Left lung (tissue), 10 donors: ENCODE measurements around the gene SAMD10. TPM values are rescaled to one million over a fixed set of nuclear protein-coding genes. Genes with fewer than 3 reads are reported as not detected.

ENCODE experiments used
- ATAC-seq: fragments of 200-7000 bp; cut with Tn5 transposase; one replicate; pipeline ENCODE4 v1.9.1; 2020; ENCODE audit warnings: moderate library complexity
- DNase-seq, 4 donors: peaks; one replicate each; pipeline ENCODE4 v3.0.0-alpha.2; 2013 to 2020
- H3K27ac ChIP-seq, 2 donors: fragments of 200-600 bp; sonication (generic) in 1 of 2; one replicate each; pipeline versions ENCODE4 v1.5.0 to v1.8.0; 2020 to 2021
- H3K27me3 ChIP-seq, 2 donors: fragments of 200-600 bp; sonication (generic) in 1 of 2; one replicate each; pipeline versions ENCODE4 v1.5.0 to v1.8.0; 2020 to 2021
- H3K36me3 ChIP-seq, 2 donors: fragments of 200-600 bp; sonication (generic) in 1 of 2; one replicate each; pipeline versions ENCODE4 v1.5.0 to v1.8.0; 2020 to 2021
- H3K4me1 ChIP-seq, 2 donors: fragments of 200-600 bp; one replicate each; pipeline ENCODE4 v1.8.0; 2021
- H3K4me3 ChIP-seq, 2 donors: fragments of 200-600 bp; sonication (generic) in 1 of 2; one replicate each; pipeline versions ENCODE4 v1.5.0 to v1.8.0; 2020 to 2021; ENCODE audit warnings: mild to moderate bottlenecking in 1 of 2
- H3K9me3 ChIP-seq, 2 donors: fragments of 200-600 bp; sonication (generic) in 1 of 2; one replicate each; pipeline versions ENCODE4 v1.5.0 to v1.8.0; 2020 to 2021
- intact Hi-C, 2 donors: fragments of 100-400 bp; cut with DNase I; formaldehyde crosslinking; loops; one replicate each; pipeline versions ENCODE4 v1.11.2 to v1.14.2; 2022
- polyA plus RNA-seq, 6 donors: library from polyadenylated mRNA; unstranded; fragments of 120-200 nt; gene quantifications; one replicate each; pipeline ENCODE4 v1.2.1, GENCODE V29; 2013; ENCODE audit not compliant: insufficient read length in 6 of 6
- total RNA-seq, 2 donors: library from RNA; stranded (reverse); fragmentation: NEBNext Ultra II Directional; extraction: Animal tissue kit (Norgen Biotek cat#: 25700); gene quantifications; one replicate each; pipeline ENCODE4 v1.2.1, GENCODE V29; 2021
- TF ChIP-seq, protein P1 (sequence below), 2 donors: fragments of 200-600 bp; sonication (generic) in 1 of 2; IDR thresholded peaks; one replicate each; pipeline versions ENCODE4 v1.5.0 to v1.8.0; 2021; ENCODE audit warnings: antibody characterized with exemption in 2 of 2
- donor health status: DM: no; HTN: yes; CAD: no.
- donor health status: DM: no; HTN: no; CAD: no.

The SAMD10 gene
- total and polyA plus RNA-seq, 8 donors, result 4.6 to 10.5 (median 7.1) TPM

DNA sequence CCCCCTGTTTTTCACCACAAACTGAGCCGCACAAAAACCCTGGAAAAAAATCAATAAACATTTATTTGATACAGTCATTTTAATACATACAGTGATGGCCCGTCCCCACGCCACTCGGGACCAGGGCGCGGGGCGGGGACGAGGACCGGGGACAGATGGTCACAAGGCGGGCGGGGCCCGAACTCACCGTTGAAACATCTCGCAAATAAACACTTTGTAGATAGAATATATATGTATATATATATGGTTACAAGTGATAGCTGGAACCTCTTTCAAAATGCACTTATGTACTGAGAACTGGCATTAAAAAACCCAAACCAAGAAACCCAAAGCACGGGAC is 22.8 kb downstream of the SAMD10 start:
- no peaks in the 10 kb centered on the region for H3K9me3 ChIP-seq
- H3K4me1 ChIP-seq, result peaks cover 20 to 50% of the 10 kb centered on the region in 2 donors
- intact Hi-C loops, result no loop called here
- DNase-seq (no peak), ATAC-seq (peak; percentile 1)
- H3K27ac ChIP-seq, result peak overlapping the region; percentile 42 to 45
- H3K36me3 ChIP-seq, result peaks cover 0 to 33% of the 10 kb centered on the region in 2 donors
- H3K4me3 ChIP-seq, result peak overlapping the region; percentile 36 to 100
- TF ChIP-seq, protein P1, sequence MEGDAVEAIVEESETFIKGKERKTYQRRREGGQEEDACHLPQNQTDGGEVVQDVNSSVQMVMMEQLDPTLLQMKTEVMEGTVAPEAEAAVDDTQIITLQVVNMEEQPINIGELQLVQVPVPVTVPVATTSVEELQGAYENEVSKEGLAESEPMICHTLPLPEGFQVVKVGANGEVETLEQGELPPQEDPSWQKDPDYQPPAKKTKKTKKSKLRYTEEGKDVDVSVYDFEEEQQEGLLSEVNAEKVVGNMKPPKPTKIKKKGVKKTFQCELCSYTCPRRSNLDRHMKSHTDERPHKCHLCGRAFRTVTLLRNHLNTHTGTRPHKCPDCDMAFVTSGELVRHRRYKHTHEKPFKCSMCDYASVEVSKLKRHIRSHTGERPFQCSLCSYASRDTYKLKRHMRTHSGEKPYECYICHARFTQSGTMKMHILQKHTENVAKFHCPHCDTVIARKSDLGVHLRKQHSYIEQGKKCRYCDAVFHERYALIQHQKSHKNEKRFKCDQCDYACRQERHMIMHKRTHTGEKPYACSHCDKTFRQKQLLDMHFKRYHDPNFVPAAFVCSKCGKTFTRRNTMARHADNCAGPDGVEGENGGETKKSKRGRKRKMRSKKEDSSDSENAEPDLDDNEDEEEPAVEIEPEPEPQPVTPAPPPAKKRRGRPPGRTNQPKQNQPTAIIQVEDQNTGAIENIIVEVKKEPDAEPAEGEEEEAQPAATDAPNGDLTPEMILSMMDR (IDR thresholded peaks at IDR 0.05), result no peak
- no peaks in the 10 kb centered on the region for H3K27me3 ChIP-seq

DNA sequence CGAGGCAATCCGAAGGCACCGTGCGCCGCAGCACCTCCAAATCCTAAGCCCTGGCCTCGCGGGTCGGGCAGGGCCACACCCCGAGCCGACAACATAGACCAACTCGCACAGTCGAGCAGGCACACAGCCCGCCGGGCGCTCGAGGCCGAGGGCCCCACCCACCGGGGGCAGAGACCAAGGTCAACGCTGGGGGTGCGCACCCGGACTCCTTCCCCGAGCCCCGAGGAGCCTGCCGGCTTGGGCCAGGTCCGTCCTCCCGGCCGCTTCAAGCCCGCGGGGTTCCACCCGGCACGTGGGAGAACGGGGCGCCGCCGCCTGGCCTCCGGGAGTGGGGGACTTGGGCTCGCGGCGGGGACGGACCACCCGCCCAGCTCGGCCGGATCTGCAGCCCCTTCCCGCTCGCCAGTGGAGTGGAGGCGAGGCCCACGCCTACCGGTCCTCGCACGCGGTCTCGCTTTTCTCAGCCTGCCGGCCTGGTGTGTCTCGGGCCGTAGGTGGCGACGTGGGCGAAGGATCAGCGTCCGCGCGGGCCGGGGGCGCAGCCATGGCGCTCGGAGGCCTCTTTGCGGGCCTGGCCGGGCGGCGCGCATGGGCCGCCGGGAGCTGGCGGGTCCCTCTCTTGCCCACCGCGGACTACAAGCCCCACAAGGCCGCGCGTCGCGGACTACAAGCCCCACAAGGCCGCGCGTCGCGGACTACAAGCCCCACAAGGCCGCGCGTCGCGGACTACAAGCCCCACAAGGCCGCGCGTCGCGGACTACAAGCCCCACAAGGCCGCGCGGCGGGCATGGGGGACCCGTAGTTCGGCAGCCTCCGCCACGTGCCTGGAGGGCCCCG is 23.4 kb downstream of the SAMD10 start, which contains the start of gene UCKL1:
Gene UCKL1 (minus strand): TSS at position 590 of the 837 bp plus-strand sequence. CDS start 44 bp downstream, at position 546.
- Histone ChIP-seq H3K27me3 (no peaks in the 10 kb centered on the region), H3K36me3 (peaks cover 0 to 27% of the 10 kb centered on the region in 2 donors), H3K4me1 (peaks cover 20 to 56% of the 10 kb centered on the region in 2 donors), H3K9me3 (no peaks in the 10 kb centered on the region), H3K27ac (peak within 1 kb of the TSS; percentile 72 to 84), H3K4me3 (peak within 1 kb of the TSS; percentile 94 to 100)
- intact Hi-C loops, result no loop called here
- TF ChIP-seq, protein P1 (IDR thresholded peaks at IDR 0.05), result no peak
- DNase-seq (peak; percentile 89 to 95 (median 94)), ATAC-seq (peak; percentile 85)

DNA sequence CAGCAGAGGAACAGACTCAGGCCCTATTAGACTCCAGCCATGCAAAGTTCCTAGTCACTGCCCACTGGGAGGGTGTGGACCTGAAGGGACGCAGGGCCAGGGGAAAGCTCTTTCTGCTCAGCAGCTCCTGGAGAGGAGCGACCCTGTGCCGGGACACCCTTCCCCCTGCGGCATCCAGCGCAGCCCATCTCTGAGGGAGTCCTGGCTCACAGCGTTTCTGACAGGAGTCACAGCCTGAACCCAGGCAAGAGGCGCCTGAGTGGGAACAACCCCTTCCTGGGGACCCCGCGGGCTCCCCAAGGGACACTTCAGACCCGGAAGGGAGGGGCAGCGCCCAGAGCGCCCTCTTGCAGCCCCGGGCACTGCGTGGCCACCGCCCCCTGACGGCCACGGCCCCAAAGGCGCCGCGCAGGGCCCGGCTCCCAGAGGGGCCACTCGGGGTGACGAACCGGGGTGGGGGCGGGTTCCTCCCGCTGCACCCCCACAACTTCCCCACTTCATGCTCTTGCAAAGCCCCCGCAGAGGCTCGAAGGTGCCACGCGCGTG is 24.1 kb downstream of the SAMD10 start:
- TF ChIP-seq, protein P1 (IDR thresholded peaks at IDR 0.05), result peak; percentile 16 to 25
- peak; percentile 50 for ATAC-seq
- H3K9me3 ChIP-seq, result no peaks in the 10 kb centered on the region
- no peaks in the 10 kb centered on the region for H3K27me3 ChIP-seq
- intact Hi-C loops, result no loop called here
- H3K27ac ChIP-seq, result peak overlapping the region; percentile 72 to 84
- peak in 1 of 4 donors; percentile 52 for DNase-seq
- H3K36me3 ChIP-seq, result peaks cover 0 to 24% of the 10 kb centered on the region in 2 donors
- peak overlapping the region; percentile 94 to 100 for H3K4me3 ChIP-seq
- H3K4me1 ChIP-seq, result peaks cover 20 to 62% of the 10 kb centered on the region in 2 donors

DNA sequence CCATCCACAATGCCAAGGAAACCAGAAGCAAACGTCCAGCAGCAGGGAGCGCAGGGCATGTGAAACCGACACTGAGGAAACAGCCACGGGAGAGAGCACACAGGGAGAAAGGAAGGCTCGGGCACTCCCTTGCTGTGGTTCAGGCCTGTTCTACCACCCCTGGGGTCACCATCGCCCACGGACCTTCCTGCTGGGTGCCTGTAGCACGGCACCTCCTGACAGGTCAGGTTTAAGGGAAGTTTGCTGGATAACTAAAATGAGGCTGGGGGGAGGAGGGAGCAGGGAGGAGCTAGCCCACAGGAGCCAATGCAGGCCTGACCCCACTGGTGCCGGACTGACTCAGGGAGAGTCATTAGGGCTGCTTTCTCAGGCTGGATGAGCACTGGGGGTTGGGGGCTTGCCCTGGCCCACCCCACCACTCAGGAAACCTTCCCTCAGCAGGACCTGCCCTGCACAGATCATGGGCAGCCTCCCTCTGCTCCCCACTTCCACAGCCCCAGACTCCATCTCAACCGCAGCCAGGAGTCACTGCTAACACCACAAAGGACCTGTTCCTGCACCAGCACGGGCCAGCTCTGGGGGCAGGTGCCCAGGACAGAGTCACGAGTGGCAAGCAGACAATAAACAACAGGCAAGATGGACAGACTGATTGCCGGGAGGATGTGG is 25.5 kb downstream of the SAMD10 start:
- H3K27ac ChIP-seq, result peak overlapping the region; percentile 33 to 84
- TF ChIP-seq, protein P1 (IDR thresholded peaks at IDR 0.05), result no peak
- H3K27me3 ChIP-seq, result no peaks in the 10 kb centered on the region
- H3K4me3 ChIP-seq, result peak overlapping the region in 1 of 2 donors; percentile 100
- intact Hi-C loops, result no loop called here
- H3K4me1 ChIP-seq, result peaks cover 34 to 77% of the 10 kb centered on the region in 2 donors
- ATAC-seq, result no peak
- H3K9me3 ChIP-seq, result no peaks in the 10 kb centered on the region
- DNase-seq, result no peak
- peaks cover 0 to 12% of the 10 kb centered on the region in 2 donors for H3K36me3 ChIP-seq

DNA sequence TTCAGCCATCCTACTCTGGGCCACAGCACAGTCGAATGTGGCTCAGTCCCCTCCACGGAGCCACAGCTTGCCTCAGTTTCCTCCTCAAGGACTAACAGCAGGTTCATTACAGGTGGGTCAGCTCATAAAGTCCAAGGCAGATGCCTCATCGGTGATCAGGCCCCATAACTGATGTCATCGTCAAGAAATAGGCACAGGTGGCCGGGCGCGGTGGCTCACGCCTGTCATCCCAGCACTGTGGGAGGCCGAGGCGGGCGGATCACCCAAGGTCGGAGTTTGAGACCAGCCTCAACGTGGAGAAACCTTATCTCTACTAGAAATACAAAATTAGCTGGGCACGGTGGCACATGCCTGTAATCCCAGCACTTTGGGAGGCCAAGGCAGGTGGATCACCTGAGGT is 26.7 kb downstream of the SAMD10 start:
- Histone ChIP-seq H3K4me3 (no peak overlapping the region), H3K27me3 (no peaks in the 10 kb centered on the region), H3K9me3 (no peaks in the 10 kb centered on the region), H3K36me3 (peaks cover 0 to 9% of the 10 kb centered on the region in 2 donors), H3K27ac (no peak overlapping the region), H3K4me1 (peaks cover 38 to 82% of the 10 kb centered on the region in 2 donors)
- ATAC-seq, result no peak
- TF ChIP-seq, protein P1 (IDR thresholded peaks at IDR 0.05), result no peak
- intact Hi-C loops, result no loop called here
- no peak for DNase-seq
